IPS DF 6.9 (cell line): ENCODE measurements around the gene DNAJC13.

Source experiments
- DNase-seq: peaks from one replicate; pipeline ENCODE4 v3.0.0-alpha.2; 2013; ENCODE audit warnings: low read depth, low spot score
- H3K27ac ChIP-seq: one replicate; pipeline ENCODE4 v1.5.1; 2013; ENCODE audit warnings: low read length, control low read depth
- H3K27me3 ChIP-seq: 2 replicates; pipeline ENCODE4 v1.6.1; 2013; ENCODE audit warnings: mild to moderate bottlenecking, low read length; ENCODE audit not compliant: control insufficient read depth, insufficient read depth
- H3K36me3 ChIP-seq: 2 replicates; pipeline ENCODE4 v1.6.1; 2013; ENCODE audit warnings: low read length; ENCODE audit not compliant: control insufficient read depth, insufficient read depth
- H3K4me1 ChIP-seq: 2 replicates; pipeline ENCODE4 v1.6.1; 2013; ENCODE audit warnings: low read length; ENCODE audit not compliant: control insufficient read depth, insufficient read depth
- H3K4me3 ChIP-seq: 2 replicates; pipeline ENCODE4 v1.5.1; 2013; ENCODE audit warnings: mild to moderate bottlenecking, low read length
- H3K9me3 ChIP-seq: 2 replicates; pipeline ENCODE4 v1.6.1; 2013; ENCODE audit warnings: low read length, inconsistent platforms; ENCODE audit not compliant: control insufficient read depth, insufficient read depth
- WGBS: extraction: QIAGEN DNeasy Blood & Tissue Kit; methylation state at CpG from one replicate; pipeline ENCODE4 v1.1.7; 2013; ENCODE audit warnings: mixed read lengths, missing lambda C conversion rate; ENCODE audit not compliant: insufficient read length, insufficient coverage; 5-methylcytosine and 5-hydroxymethylcytosine counted together

Gene DNAJC13

GRCh38 chr3:132459551-132459950 lies 42.2 kb downstream of the DNAJC13 start:
- no peak overlapping the region for H3K4me3 ChIP-seq
- no peaks in the 10 kb centered on the region; the same call in 1 of the 2 replicates for H3K36me3 ChIP-seq
- DNase-seq = no peak
- H3K4me1 ChIP-seq = no peaks in the 10 kb centered on the region
- H3K27me3 ChIP-seq = no peaks in the 10 kb centered on the region
- WGBS = no CpG with 5 or more reads among the region's 3 CpGs
- no peaks in the 10 kb centered on the region for H3K9me3 ChIP-seq
- no peak overlapping the region for H3K27ac ChIP-seq

DNA sequence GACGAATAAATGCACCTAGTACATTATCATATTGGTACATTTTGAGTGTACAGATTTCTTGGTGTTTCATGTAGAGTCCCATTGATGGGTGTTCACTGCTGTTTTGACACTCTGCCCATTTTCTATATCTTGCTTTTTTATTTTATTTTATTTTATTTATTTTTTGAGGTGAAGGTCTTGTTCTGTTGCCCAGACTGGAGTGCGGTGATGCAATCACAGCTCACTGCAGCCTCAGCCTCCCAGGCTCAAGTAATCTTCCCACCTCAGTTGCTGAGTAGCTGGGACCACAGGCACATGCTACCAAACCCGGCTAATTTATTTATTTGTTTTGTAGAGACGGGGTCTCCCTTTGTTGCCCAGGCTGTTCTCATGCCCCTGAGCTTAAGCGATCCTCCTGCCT lies 44.2 kb downstream of the DNAJC13 start:
- H3K9me3 ChIP-seq = no peaks in the 10 kb centered on the region
- WGBS = no CpG with 5 or more reads among the region's 5 CpGs
- no peak for DNase-seq
- no peaks in the 10 kb centered on the region for H3K27me3 ChIP-seq
- H3K27ac ChIP-seq = no peak overlapping the region
- H3K36me3 ChIP-seq = no peaks in the 10 kb centered on the region; the same call in 1 of the 2 replicates
- H3K4me3 ChIP-seq = no peak overlapping the region
- no peaks in the 10 kb centered on the region for H3K4me1 ChIP-seq

- Histone ChIP-seq H3K4me3 (no peak overlapping the region), H3K9me3 (no peaks in the 10 kb centered on the region), H3K36me3 (no peaks in the 10 kb centered on the region; the same call in 1 of the 2 replicates)
Observed at GRCh38 chr3:132464066-132464465, 46.8 kb downstream of the DNAJC13 start.

GRCh38 chr3:132469326-132469725 lies 52.0 kb downstream of the DNAJC13 start:
- H3K4me3 ChIP-seq = no peak overlapping the region
- no peaks in the 10 kb centered on the region for H3K9me3 ChIP-seq
- DNase-seq = no peak
- H3K36me3 ChIP-seq = no peaks in the 10 kb centered on the region; the same call in 1 of the 2 replicates
- H3K27me3 ChIP-seq = no peaks in the 10 kb centered on the region
- H3K27ac ChIP-seq = no peak overlapping the region
- no CpG with 5 or more reads among the region's 1 CpG for WGBS
- H3K4me1 ChIP-seq = no peaks in the 10 kb centered on the region

More at GRCh38 chr3:132464066-132464465, 46.8 kb downstream of the DNAJC13 start:
- H3K4me1 ChIP-seq = no peaks in the 10 kb centered on the region
- H3K27me3 ChIP-seq = no peaks in the 10 kb centered on the region
- DNase-seq = no peak
- H3K27ac ChIP-seq = no peak overlapping the region

DNA sequence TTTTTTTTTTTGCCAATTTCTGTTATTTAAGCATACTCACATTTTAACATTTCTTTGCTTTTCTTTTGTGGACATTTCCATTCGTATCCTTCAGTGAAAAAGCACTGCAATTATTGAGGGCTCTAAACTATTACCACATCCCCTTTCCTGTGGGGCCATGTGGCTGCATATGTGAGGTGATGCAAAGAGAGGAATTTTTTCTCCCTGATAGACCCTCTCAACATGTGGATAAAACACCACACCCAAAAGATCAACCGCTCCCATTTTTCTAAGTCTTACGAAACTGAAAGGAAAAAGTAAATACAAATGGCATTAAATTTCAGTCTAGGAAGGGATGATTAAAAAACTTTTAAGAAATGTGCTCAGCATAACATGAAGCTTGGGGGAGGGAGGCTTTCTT lies 68.8 kb downstream of the DNAJC13 start:
- no peaks in the 10 kb centered on the region for H3K9me3 ChIP-seq
- no peak for DNase-seq
- no peaks in the 10 kb centered on the region; the same call in 1 of the 2 replicates for H3K36me3 ChIP-seq
- no peaks in the 10 kb centered on the region for H3K27me3 ChIP-seq
- H3K27ac ChIP-seq = no peak overlapping the region
- no CpG with 5 or more reads among the region's 3 CpGs for whole genome bisulfite sequencing
- H3K4me1 ChIP-seq = no peaks in the 10 kb centered on the region
- H3K4me3 ChIP-seq = no peak overlapping the region

GRCh38 chr3:132488151-132488550 lies 70.8 kb downstream of the DNAJC13 start:
- WGBS = no CpG with 5 or more reads among the region's 2 CpGs
- no peak overlapping the region for H3K4me3 ChIP-seq
- no peaks in the 10 kb centered on the region; the same call in 1 of the 2 replicates for H3K36me3 ChIP-seq
- no peaks in the 10 kb centered on the region for H3K27me3 ChIP-seq
- H3K4me1 ChIP-seq = no peaks in the 10 kb centered on the region
- no peak for DNase-seq
- no peak overlapping the region for H3K27ac ChIP-seq
- H3K9me3 ChIP-seq = no peaks in the 10 kb centered on the region

- H3K9me3 ChIP-seq = no peaks in the 10 kb centered on the region
- peaks cover 4% of the 10 kb centered on the region; the same call in 1 of the 2 replicates for H3K36me3 ChIP-seq
- no CpG with 5 or more reads among the region's 3 CpGs for WGBS
- no peak for DNase-seq
- no peaks in the 10 kb centered on the region for H3K27me3 ChIP-seq
- H3K4me1 ChIP-seq = no peaks in the 10 kb centered on the region
- H3K27ac ChIP-seq = no peak overlapping the region
- H3K4me3 ChIP-seq = no peak overlapping the region
Observed at GRCh38 chr3:132499071-132499470, 81.8 kb downstream of the DNAJC13 start.

DNA sequence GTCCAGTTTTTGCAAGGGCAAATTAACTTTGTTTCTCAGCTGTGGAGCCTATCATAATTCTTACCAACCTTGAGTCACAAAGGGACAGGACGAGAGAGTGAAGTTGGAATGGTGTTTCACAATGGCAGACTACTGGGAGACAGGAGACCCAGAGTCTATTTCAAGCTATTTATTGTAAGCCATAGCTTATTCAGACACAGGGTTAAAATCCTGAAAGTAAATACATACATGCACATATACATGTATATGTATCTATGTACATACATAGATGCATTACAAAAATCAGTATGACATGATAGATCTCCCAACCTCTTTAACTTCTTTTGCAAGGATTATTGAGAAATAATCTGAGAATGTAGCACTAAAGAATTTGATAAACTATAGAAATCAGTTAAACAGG lies 86.3 kb downstream of the DNAJC13 start:
- no CpG with 5 or more reads among the region's 1 CpG for WGBS

DNA sequence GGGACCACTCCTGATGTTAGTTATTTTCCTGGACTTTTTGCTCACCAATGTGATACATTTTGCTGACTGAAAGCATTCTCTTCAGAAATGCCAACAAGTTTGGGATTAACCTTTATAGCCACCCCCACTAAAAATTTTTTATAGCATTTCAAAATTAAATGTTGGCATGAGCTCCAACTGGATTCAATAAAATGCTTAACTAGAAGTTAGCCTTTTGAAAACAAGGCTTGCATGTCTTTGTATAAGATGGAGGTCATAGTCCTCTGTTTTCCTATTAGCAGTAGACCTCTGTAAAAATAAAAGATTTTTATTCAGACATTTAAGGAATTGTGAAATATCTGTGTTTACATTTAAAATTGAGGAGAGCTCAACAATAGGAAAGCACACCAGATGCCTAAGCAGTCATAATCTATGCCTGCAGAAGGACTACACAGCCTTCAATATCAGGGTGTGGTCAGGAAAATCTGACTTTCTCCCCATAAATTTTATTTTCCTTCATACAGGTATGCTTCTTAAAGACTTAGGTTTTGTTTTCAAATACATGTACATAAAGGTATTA lies 87.2 kb downstream of the DNAJC13 start:
- H3K9me3 ChIP-seq = no peaks in the 10 kb centered on the region
- no peaks in the 10 kb centered on the region for H3K27me3 ChIP-seq
- peaks cover 4% of the 10 kb centered on the region; the same call in 1 of the 2 replicates for H3K36me3 ChIP-seq
- H3K27ac ChIP-seq = no peak overlapping the region
- no peak overlapping the region for H3K4me3 ChIP-seq
- no peak for DNase-seq
- H3K4me1 ChIP-seq = no peaks in the 10 kb centered on the region

More for the DNA sequence above, 86.3 kb downstream of the DNAJC13 start:
- Histone ChIP-seq H3K27me3 (no peaks in the 10 kb centered on the region), H3K36me3 (peaks cover 4% of the 10 kb centered on the region; the same call in 1 of the 2 replicates), H3K4me1 (no peaks in the 10 kb centered on the region), H3K4me3 (no peak overlapping the region), H3K9me3 (no peaks in the 10 kb centered on the region), H3K27ac (no peak overlapping the region)
- no peak for DNase-seq

GRCh38 chr3:132507657-132508056 lies 90.4 kb downstream of the DNAJC13 start:
- Histone ChIP-seq H3K36me3 (peaks cover 3% of the 10 kb centered on the region; the same call in 1 of the 2 replicates), H3K4me1 (no peaks in the 10 kb centered on the region), H3K27me3 (no peaks in the 10 kb centered on the region), H3K9me3 (no peaks in the 10 kb centered on the region), H3K27ac (no peak overlapping the region), H3K4me3 (no peak overlapping the region)
- WGBS = no CpG with 5 or more reads among the region's 4 CpGs
- no peak for DNase-seq

DNA sequence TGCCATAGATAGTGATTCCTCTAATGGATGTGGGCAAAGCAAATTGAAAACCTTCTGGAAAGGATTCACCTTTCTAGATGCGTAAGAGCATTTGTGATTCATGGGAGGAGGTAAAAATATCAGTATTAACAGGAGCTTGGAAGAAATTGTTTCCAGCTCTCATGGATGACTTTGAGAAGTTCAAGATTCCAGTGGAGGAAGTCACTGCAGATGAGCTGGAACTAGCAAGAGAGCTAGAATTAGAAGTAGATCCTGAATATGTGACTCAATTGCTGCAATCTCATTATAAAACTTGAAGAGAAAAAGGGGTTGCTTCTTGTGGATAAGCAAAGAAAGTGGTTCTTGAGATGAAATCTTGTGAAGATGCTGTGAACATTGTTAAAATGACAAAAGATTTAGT lies 91.8 kb downstream of the DNAJC13 start:
- no peak for DNase-seq
- no peaks in the 10 kb centered on the region for H3K9me3 ChIP-seq
- H3K27ac ChIP-seq = no peak overlapping the region
- no peaks in the 10 kb centered on the region for H3K4me1 ChIP-seq
- no peaks in the 10 kb centered on the region; the same call in 1 of the 2 replicates for H3K36me3 ChIP-seq
- no CpG with 5 or more reads among the region's 1 CpG for WGBS
- no peak overlapping the region for H3K4me3 ChIP-seq
- no peaks in the 10 kb centered on the region for H3K27me3 ChIP-seq
